Measurements from ENCODE around the gene GALNT2.

GALNT2 gene

GRCh38 chr1:230157420-230158390 is 90.7 kb downstream of the GALNT2 start:
- no peak for TF ChIP-seq ZNF274 (IDR thresholded peaks at IDR 0.05; ENCODE audit: low read depth, low read length)
- no peak overlapping the region for H3K4me3 ChIP-seq (ENCODE audit: low read length)

DNA sequence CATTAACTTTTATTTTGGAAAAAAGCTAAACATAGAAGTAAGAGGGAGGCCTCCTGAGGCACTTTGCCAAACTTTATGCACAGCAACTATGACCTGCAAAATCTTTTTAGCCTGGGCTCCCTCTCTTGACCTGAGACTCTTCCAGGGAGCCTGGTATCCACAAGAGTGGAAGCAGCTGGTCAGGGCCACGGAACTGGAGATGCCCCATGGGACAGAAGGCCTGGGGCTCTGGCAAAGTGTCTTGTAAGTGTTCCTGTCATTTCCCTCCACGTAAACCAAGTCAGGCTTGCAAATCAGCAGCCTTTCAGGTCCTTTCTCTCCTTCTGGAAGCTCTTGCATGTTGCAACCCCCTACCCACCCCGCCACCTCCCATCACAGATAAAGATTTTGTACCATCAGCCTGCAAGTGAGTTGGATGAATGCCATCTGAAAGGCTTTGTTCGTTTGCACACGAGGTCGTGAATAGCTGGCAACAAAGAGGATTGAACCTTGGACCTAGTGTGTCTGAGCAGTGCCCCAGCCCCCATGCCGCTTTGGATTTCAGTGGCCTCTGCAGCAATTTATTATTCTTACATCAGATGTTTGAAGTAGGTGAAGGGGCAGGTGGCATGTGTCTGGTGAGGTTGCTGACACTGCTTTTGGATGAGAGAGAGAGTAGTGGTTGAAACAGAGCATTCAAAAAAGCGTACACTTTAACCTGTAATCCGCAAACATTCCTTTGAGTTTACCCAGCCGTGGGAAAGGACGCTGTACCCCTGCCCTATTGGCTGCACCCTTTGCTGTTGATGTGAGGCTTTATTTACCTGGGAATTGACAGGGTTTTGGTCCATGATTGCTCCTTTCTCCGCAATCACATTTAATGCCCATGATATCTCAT is 91.6 kb downstream of the GALNT2 start:
- no peak for TF ChIP-seq ZNF274 (IDR thresholded peaks at IDR 0.05; ENCODE audit: low read depth, low read length)
- no peak overlapping the region for H3K4me3 ChIP-seq (ENCODE audit: low read length)

GRCh38 chr1:230159580-230159979 is 92.5 kb downstream of the GALNT2 start:
- TF ChIP-seq ZNF274 (IDR thresholded peaks at IDR 0.05; ENCODE audit: low read depth, low read length): no peak
- no peak overlapping the region for H3K4me3 ChIP-seq (ENCODE audit: low read length)

DNA sequence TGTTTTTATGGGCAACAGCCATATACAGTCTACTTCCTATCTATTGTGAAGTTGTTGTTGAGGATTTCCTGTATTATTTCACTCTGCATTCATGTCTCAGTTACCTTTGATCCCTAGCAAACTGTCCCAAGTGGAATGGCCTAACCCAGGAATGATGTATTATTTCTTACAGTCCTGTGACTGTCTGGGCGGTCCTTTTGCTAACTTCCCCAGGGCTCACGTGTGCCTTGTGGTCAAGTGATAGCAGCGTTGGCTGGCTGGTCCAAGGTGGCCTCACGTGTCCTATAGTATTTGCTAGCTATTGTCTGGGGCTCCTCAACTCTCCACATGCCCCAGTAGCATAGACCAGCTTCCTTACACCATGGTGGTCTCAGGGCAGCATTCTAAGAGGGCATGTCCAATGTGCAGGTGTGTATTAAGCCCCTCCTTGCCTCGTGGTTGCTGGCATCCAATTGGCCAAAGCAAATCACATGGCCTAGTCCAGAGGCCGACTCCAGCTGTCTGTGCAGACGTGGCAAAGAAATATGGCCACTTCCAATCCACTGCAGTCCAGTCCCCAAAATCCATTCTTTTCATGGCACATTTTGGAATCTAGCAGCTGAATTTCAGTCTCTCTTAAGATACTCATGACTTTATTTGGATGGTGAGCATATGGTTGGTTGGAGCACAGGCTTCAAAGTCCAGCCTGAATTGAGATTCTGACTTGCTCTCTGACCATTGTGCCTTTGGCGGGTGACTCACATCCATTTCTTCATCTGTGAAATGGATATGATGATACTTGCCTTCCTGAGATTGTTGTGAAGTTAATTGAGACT is 94.1 kb downstream of the GALNT2 start:
- TF ChIP-seq ZNF274 (IDR thresholded peaks at IDR 0.05; ENCODE audit: low read depth, low read length): no peak
- no peak overlapping the region for H3K4me3 ChIP-seq (ENCODE audit: low read length)

DNA sequence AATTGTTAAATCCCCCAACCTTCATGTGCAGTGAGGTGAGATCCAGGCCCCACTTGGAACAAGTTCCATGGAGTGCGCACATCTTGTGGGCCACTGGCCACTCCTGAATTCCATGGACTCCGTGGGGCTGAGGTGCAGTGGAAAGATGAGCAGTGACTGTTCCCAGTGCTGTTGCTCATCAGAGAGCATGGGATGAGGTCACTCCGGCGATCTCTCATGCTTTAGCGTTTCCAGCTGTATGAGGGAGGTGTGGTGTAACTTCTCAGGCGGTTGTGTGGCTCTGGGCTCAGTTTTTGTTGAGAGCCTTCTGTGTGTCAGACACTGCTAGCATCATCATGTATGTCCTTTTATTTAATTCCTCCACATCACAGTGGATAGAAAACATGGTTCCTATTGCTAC is 96.2 kb downstream of the GALNT2 start:
- H3K4me3 ChIP-seq (ENCODE audit: low read length): no peak overlapping the region
- TF ChIP-seq ZNF274 (IDR thresholded peaks at IDR 0.05; ENCODE audit: low read depth, low read length): no peak

GRCh38 chr1:230163719-230164118 is 96.7 kb downstream of the GALNT2 start:
- no peak for TF ChIP-seq ZNF274 (IDR thresholded peaks at IDR 0.05; ENCODE audit: low read depth, low read length)
- no peak overlapping the region for H3K4me3 ChIP-seq (ENCODE audit: low read length)

GRCh38 chr1:230165536-230165935 is 98.5 kb downstream of the GALNT2 start:
- no peak overlapping the region for H3K4me3 ChIP-seq (ENCODE audit: low read length)
- no peak for TF ChIP-seq ZNF274 (IDR thresholded peaks at IDR 0.05; ENCODE audit: low read depth, low read length)

DNA sequence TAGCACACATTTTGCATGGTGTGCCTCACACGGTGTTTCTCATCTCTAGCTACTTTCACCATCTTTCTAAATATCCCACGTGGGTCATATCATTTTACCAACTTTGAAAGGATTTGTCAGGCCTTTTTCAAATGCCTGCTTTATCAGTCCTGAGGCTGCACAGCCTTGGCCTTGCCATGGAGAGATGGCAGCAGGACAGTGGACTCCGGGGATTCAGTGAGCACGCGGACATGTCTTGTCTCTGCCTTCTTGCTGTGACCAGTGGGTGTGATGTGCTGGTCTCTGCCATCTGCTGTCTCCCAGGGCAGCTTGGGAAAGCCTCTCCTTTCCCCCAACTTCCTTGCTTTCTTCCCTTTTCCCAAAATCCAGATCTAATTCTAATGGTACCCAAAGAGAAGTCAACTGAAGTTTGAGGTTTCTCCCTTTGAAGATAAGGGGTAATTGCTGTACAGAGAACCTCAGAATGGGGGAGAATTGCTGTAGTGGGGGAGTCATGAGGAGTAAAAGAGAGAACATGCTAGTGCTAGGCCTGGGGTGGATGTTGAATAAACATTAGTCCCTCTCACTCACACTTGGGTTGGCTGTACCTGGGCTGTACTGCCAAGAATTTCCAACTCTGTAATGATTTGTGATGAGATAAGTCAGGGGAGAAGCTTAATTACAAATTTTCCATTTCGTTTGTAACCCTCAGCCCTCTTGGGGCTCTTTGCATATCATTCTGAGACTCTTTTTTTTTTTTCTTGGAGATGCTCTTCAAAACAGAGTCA is 99.5 kb downstream of the GALNT2 start:
- no peak for TF ChIP-seq ZNF274 (IDR thresholded peaks at IDR 0.05; ENCODE audit: low read depth, low read length)
- no peak overlapping the region for H3K4me3 ChIP-seq (ENCODE audit: low read length)

- no peak for TF ChIP-seq ZNF274 (IDR thresholded peaks at IDR 0.05; ENCODE audit: low read depth, low read length)
- no peak overlapping the region for H3K4me3 ChIP-seq (ENCODE audit: low read length)
Measured at GRCh38 chr1:230167419-230167852, 100.4 kb downstream of the GALNT2 start.

GRCh38 chr1:230169454-230170152 is 102.6 kb downstream of the GALNT2 start:
- no peak for TF ChIP-seq ZNF274 (IDR thresholded peaks at IDR 0.05; ENCODE audit: low read depth, low read length)
- H3K4me3 ChIP-seq (ENCODE audit: low read length): peak overlapping the region; percentile 50; the same call in 1 of the 2 replicates

- peak overlapping the region; percentile 45; the same call in 1 of the 2 replicates for H3K4me3 ChIP-seq (ENCODE audit: low read length)
- TF ChIP-seq ZNF274 (IDR thresholded peaks at IDR 0.05; ENCODE audit: low read depth, low read length): no peak
Measured at GRCh38 chr1:230170153-230170547, 103.1 kb downstream of the GALNT2 start.

GRCh38 chr1:230170622-230171021 is 103.6 kb downstream of the GALNT2 start:
- no peak for TF ChIP-seq ZNF274 (IDR thresholded peaks at IDR 0.05; ENCODE audit: low read depth, low read length)
- H3K4me3 ChIP-seq (ENCODE audit: low read length): no peak overlapping the region

Measured in GM08714 (cell line).